Stimulated activated CD4-positive, alpha-beta T cell treated with anti-CD3 and anti-CD28 coated beads, Interleukin-4, amount 100 ng/mL, for 4 hours (primary cell): Measurements from ENCODE around the gene HOXB13.

Experiments
- DNase-seq, 2 experiments: peaks; one replicate each; pipeline ENCODE4 v3.0.0-alpha.2; 2020

The HOXB13 gene

DNA sequence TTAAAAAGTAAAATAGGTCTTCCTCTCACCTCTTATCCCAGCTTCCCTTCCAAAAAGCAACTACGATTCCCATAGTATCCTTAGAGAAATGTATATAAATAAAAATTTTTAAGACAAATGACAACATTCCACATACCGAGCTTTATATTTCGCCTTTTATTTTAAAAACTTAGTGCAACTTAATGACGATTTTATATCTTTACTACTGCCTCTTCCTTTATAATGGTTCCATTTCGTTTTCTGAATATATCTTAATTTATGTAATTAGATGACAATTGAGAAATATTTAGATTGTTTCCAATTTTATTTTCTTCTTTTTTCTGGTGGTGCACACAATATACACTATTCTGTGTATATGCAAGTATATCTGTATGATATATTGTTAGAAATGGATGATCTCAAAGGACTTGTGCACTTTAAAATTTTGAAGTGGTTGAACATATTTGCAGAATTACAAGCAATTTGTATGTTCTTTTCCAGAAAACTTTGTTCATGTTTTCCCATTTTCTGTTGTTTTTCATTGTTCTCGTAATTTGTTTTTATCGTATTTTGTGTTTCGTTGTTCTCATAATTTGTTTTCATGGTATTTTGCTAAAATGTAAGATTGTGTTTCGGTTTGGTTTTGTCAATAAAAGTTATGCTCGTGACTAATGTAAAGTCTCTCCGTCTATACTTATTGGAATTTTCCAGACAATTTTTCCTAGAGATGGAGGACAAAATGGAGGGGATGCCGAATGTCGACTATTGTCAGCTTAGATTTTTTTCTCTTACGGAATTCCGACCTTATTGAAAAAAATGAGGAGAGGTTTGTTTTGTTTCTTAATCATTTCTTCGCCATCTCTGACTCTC is 20.4 kb upstream of the HOXB13 start:
- no peak for DNase-seq

DNA sequence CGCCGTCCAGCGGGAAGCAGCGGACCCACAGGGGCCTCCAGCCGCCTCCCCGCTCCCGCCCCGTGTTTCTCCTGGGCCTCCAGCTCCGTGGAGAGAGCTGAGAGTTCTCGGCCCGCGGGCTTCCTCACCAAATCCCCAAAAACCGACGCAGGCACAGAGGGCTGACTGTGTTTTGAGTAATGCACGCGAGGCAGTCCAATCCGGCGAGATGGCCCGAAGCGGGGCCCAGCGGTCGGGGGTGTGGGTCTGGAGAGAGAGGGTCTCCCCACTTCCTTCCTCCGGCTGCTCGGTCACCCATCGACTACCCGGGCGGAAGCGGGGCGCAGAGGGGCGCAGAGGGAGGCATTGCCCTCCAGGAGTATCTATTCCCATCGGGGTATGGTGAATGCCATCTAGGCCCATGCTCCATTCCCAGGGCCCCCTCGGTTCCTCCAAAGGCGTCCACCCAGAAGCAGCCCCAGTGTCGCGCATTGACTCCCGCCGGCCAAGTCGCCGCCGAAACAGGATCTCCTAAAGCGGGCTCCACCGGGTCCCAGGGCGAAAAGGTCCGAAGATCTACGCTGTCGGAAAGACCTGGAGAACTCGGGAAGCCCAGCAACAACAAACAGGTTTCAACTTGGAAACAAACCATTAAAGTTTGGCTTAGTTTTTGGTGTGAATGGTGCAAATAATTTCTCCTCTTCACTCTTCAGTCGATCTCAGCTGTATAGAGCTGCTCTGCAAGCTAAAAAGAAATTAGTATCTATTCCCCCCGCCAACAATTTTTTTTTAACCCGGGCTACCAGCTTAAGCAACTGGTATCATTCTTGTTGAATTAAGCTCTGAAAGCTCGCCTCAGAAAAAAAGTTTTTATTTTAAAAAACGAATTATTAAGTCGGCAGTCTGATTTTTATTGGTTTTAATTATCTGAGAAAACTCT is 19.2 kb upstream of the HOXB13 start:
- no peak for DNase-seq

DNA sequence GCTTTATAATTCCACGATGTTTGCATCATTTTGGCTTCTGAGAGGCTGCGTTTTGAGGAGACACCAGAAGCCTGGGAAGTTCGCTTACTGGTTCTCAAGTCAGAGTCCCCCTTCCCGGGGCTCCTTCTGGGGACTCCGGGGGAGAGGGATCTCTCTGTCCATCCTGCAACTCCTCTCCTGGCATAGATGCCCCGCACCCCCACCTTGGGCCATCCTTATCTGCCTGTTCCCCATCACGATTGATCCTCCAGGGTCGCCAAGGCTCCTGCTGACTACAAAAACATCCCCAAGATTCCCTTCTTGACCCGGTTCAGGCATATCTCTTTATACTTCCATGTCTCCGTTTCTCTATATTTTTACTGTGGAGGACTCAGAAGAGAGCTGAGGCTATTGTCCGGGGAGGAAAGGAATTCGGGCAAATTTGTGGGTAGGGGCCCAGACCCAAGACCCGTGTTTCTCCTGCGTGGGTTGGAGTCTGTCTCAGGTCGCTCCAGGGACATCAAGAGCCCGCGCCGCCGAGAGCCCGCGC is 18.4 kb upstream of the HOXB13 start:
- DNase-seq = no peak

DNA sequence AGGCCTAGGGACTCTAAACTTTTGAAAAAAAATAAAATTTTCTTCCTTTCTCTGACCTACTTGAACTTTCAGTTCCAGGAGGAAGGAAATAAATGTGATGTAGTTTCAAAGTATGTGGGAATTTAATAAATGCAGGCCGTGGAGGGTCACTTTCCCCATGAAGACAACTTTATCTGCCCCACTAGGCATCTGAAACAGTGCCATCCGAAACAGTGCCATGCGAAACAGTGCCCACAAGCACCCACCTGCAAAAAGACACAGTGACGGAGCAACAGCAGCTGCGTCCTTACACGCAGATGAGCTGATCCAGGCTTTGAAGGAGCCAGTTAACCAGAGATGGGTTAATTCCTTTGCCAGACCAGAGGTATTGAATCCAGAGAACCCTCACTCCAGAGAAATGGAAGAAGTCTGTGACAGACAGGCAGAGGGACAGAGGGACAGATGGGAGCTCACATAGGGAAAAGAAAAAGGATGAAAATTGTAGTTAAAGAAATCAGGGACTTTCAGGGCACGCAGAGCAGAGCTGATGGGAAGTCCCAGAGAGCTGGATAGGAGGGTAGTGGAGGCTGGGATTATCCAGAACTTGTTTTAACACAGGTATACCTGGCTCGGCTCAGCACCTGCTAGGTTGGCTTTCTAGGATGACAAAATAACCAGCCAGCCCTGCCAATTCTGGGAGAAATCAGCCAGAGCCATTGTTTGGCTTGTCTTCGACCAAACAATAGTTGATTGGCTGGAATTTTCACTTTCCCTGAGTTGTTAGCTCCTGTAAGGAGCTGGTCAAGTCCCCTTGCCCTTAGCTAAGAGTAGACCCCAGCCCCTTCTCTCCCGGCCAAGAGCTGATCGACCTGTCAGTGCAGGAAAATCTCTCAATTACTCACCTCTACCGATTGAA is 17.1 kb upstream of the HOXB13 start:
- DNase-seq = no peak

DNA sequence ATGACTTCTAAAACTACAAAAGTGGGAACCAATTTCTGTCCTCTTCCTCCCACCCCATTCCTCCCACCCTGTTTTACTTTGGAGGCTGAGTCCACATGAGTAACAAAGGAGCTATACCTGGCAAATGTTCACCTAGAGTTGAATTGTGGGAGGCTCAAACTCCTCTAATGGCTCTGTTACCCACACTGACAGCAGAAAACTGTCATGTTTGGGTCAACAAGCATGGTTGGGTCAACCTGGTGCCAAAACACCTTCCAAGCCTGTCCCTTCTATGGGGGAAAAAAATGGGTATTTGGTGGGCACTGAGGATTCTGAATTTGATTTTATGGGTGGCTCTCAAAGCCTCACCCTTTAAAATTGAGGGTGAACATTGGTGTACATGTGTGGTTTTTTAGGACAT is 12.0 kb upstream of the HOXB13 start:
- no peak for DNase-seq

DNA sequence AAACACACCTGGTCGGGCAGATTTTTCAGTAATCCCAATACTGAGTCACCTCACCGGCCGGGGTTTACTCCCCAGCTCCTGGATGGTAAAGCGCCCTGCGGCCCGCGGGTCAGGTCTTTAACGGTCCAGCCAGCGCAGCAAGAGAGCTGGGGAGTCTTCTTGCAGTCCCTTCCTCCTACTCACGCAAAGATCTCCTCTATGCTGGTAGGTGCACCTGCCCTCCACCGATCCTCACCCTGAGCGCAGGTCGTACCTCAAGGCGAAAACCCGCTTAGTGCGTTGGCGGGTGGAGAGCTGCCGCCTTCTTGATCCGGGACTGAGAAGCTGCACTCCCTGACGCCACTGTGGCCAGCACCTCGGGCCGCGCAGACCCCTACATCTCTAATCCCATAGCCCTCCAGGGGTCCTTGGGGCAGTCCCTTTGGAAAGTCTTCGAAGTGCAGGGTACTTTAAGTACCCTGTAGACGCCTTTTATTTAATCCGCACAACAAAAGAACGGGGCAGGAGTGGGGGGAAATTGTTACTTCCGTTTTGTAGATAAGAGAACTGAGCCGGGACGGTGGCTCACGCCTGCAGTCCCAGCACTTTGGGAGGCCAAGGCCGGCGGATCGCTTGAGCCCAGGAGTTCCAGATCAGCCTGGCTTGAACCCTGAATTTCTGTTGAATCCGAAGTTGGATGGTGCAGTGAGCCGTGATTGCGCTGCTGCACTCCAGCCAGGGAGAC is 10.4 kb upstream of the HOXB13 start:
- DNase-seq = no peak

DNA sequence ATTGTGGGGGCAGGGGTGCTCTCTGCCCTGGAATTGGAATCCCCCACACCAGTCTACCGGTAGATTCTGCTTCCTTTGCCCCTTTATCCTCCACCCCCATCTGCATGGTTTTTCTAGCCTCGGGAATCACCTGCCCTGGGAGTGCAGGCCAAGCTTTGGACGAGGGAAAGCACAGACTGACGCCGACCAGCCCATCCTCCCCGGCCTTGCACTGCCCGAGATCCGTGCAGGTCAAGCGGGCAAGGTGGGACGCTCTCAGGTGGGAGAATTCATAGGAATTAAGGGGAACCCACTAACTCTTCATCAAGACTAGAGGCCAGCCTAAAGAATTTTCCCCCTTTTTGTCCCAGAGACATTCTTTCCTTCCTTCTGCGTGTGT is 9.9 kb upstream of the HOXB13 start:
- DNase-seq = no peak

DNA sequence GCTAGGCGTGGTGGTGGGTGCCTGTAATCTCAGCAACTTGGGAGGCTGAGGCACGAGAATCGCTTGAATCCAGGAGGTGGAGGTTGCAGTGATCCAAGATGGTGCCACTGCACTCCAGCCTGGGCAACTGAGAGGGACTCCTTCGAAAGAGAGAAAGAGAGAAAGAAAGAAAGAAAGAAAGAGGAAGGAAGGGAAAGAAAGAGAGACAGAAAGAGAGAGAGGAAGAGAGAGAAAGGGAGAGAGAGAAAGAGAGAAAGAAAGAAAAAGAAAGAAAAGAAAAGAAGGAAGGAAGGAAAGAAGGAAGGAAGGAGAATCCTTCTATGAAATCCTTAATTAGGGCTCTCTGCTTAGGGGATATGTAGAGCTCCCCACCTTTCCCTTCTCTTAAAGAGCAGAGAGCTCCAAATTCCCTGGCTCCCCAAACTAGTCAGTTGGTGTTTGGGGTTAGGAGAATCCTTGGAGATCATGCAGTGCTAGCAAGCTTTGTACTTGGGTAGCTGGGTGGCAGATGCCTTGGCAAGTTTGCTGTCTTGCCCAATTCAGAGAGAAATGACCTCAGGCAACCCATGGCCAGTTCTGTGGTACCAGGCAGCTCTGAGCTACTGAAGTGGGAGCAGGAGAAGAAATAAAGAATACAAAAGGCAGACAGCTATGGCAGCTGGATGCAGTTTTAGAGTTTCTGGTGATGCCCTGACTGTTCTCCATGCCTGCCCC is 8.9 kb upstream of the HOXB13 start:
- no peak for DNase-seq

DNA sequence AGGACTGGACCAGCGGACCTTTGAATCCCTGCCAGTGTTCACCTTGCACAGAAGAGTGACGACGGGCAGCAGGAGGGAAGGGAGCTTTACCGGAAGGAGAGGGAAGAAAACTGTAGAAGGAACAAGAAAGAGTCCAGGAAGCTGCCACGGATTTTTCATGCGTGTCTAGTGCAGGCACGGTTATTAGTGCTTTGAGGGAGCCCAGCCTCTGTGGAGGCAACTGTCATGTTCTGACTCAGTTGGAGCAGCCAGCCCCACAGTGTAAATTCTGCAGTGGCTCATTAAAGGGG is 6.5 kb upstream of the HOXB13 start:
- DNase-seq = no peak

DNA sequence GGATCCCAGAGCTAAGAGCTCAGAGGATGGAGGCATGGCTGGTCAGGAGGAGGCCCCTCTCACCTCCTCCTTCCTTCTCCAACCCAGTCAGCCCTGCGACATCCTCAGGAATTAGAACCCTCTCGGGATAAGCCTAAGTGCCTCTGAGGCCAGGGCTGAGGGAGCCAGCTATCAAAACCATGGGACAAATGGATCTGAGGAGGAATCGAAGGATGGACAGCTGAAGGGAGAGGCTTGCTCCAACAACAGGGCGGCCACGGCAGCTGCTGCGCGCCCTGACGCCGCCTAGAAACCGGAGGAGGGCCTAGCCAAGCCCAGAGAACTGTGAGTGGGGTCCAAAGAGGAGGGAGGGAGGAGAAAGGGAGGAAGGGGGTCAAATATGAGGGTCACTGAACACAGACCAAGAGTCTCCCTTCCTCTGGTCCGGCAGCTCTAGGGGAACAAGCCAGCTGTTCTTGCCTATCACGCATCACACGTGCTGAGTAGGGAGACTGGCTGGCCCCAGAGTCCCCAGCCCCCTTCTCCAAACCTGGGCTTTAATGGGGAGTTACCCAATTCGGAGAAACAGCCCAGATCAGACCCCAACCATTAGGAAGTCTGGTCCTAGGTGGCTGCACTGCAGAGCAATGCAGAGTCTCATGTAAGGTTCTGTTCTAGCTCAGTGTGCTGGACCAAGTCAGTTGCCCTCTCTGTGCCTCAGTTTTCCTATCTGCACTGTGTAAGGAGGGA is 5.9 kb upstream of the HOXB13 start:
- no peak for DNase-seq

DNA sequence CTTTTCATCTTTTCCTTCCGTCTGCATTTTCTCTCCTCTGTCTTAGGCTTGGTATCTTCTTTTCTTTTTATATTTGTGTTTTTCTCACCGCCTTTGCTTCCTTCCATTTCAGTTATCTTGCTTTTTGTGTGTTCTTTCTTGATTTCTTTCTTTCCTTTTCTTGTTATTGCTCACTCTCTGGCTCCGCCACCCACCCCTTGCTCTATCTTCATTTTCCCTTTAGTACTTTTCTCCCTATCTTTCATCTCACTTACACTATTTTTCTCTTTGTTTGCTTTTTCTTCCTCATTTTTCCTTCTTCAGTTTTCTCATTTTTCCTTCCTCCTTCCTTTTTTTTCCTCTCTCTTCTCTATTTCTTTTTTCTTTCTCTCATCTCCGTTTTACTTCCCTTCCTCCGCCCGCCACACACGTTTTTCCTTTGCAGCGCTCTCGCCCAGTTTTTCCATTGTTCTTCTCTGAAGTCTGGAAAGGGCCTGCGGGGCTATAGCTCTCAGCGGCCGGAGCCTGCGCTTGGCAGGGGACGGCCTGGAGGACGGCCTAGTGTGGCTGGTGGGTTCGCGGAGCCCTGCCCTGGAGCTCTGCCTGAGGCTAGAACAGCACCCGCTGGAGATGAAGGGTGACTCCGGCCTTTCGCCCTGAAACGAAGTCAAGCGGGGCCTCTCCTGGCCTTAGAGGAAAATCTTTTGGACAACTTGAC is 5.2 kb upstream of the HOXB13 start:
- DNase-seq = no peak

DNA sequence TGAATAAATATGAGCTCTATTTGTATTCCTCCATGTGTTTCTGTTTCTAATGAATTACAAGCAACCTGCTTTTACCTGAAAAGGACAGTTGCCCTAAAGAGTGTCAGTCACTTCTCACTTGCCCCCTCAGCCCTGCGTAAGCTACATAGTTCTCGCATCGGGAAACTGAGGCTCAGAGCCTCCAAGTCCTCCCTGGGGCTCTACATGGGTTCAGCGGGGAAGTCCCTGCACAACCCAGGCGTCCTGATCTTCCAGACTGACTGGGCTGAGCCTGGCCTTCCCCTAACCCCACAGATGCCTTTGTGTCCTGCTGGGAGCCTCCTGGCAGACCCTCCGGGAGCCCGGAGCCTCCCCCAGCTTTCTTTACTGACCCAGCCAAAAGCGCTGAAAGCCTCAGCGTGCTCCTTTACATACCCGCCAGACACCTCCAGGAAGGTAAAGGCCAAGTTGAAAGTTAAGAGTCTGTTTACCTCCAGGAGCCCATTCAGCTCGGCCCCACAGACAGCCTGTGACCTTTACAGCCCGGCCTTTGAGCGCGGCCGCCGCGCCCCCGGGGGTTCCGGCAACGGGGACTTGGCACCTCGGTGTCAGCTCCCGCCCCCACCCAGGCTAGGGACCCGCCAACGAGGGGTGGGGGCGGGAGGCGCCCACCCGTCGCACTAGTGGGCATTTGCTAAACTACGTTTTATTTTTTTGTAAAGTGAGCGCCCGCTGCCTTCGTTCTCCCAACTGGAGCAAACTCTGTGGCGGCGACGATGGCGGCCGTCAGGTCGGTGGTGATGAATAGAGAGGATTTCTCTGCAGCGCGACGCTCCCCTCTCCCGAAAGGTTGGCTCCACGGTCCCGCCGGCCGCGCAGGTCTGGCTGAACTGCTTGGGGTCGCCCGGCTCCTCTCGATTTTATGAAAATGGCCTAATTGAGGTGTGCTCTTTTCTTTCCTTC is 4.4 kb upstream of the HOXB13 start:
- DNase-seq = no peak

DNA sequence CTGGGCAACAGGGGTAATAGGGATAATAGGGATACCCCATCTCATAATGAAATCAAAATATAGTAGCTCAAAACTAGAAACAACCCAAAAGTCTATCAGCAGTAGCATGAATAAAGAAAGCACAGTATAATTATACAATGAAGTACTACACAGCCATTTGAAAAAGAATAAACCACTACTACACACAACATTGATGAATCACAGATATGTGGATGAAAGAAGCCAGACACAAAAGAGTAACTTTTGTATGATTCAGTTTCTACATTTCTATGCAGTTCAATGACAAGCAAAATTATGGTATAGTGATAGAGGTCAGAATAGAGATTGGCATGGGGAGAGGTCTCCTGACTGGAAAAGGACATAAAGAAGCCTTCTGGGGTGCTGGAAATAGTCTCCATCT is 2.8 kb upstream of the HOXB13 start:
- no peak for DNase-seq

DNA sequence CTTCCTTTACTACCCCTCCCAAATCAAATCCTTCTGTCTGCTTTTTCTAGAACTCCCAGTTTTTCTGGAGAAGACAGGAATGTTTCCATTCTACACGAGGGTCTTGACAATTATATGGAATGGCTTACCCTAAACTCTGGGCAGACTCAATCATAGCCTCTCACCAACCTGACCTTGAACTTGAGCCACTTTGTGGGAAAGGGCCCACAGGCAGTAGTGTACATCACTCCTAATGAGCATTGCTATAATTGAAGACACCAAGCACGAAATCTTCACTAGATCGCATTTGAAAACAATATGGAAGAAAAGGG is 1.6 kb upstream of the HOXB13 start:
- no peak for DNase-seq

DNA sequence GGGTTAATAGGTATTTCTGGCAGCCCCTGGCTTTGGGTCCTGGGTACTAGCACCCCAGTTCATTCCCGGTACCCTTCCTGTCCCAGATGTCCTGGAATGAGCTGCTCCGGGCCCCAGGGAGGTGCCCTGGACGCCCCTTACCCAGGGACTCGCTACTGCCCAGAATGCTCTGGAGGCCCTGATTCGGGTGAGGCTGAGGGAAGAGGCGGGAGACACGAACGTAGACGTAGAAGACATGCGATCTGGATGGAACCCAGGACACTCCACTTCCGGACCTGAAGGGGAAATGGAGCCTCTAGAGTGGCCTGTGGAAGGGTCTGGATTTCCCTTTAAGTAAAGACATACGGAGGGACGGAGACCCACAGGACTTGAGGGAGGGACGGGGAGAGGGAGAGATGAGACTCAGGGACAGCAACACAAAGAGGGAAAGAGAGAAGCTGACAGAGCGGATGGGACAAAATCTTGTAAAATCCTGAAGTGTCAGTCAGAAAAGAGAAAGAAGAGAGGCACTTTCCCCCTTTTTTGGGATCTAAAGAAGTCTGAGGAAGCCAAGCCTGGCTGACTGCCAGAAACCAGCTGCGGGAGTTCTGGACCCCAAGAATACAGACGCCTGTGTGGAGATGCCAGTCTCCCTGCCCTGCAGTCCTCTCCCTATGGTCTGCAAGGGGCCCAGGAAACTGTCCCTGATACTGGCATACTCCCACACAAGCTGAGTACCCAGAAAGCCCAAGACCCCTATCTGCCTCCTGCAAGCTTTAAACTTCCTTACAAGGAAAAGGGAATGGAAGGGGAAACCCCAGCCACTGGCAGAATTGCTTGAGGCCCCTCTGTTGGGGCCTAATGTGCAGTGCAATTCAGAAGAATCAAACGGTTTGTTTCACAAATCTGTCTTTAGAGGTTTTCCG is 1.0 kb upstream of the HOXB13 start:
- DNase-seq = no peak

DNA sequence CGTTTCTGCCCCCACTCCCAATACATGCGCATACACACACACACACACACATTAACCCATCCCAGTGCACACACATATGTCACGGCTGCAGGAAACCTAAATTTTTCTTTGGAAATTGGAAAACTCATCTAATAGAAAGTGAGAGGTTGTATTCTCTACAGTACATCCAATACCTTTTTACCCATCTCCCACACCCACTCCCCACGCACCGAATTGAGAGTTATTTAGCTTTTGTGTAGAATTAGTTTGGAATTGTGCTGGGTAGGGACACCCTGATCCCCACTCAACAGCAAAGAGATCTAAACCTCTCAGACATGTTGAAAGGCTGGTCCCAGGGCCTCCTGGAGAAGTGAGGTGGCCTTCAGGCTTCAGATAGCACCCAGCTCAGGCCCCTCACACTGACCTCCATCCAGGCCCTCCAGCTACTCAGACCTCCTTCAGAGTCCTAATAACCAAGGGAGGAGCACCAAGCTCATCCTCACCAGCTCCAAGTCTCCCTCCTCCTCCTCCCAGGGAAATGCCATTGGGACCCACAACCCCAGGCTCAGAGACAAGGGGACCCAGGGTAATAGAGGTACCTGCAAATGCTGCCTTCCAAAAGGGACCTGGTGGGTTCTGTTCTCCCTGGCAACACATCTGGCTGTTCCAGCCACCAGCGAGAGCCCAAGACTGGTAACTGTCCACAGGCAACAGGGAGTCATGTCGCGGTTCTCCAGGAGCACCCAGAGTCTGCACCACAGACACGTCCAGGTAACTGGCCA is 955 bp downstream of the HOXB13 start:
- DNase-seq = no peak

DNA sequence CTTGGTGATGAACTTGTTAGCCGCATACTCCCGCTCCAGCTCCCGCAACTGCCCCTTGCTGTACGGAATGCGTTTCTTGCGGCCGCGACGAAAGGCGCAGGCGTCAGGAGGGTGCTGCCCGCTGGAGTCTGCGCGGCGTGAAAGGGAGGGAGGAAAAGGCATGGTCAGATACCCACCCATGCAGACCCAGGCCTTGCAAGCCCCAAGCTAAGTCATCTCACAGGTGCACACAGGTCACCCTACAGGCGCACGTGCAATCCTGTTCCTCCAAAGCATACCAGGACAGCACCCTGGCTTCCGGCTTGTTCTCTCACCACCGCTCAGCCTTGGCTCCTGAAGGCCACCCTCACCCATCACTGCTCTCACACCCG is 1.6 kb downstream of the HOXB13 start:
- no peak for DNase-seq
